Gastrocnemius medialis (tissue), 4 donors: ENCODE results near the gene SLITRK3.

Experiments used
- POLR2A ChIP-seq, 2 donors: fragments of 450-650 bp; IDR thresholded peaks; one replicate each; pipeline ENCODE4 v1.6.1; 2017; ENCODE audit warnings: antibody characterized with exemption in 2 of 2, mild to moderate bottlenecking in 2 of 2, moderate library complexity in 2 of 2
- TF ChIP-seq, protein P1 (sequence below), 5 experiments: fragments of 450-650 bp in 3 of 5; fragments of 200-600 bp in 2 of 5; sonication (generic) in 2 of 5; IDR thresholded peaks in 4 of 5; conservative IDR thresholded peaks in 1 of 5; 1 replicate in 4 of 5; 2 replicates in 1 of 5; pipeline ENCODE4 v1.5.1; 2016 to 2019; ENCODE audit warnings: antibody characterized with exemption in 5 of 5, mild to moderate bottlenecking in 3 of 5, moderate library complexity in 3 of 5

DNA sequence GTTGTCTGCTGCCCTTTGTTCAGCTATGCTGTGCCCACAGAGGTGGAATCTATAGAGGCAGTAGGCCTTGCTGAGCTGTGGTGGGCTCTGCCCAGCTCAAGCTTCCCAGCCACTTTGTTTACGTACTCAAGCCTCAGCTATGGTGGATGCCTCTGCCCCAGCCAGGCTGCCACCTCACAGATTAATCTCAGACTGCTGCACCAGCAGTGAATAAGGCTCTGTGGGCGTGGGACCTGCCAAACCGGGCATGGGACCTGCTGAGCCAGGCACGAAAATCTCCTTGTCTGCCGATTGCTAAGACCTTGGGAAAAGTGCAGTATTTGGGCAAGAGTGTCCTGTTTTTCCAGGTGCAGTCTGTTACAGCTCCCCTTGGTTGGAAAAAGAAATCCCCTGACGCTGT, 26.8 kb downstream of the SLITRK3 start:
- no peak for TF ChIP-seq POLR2A (IDR thresholded peaks at IDR 0.05)
- TF ChIP-seq, protein P1, sequence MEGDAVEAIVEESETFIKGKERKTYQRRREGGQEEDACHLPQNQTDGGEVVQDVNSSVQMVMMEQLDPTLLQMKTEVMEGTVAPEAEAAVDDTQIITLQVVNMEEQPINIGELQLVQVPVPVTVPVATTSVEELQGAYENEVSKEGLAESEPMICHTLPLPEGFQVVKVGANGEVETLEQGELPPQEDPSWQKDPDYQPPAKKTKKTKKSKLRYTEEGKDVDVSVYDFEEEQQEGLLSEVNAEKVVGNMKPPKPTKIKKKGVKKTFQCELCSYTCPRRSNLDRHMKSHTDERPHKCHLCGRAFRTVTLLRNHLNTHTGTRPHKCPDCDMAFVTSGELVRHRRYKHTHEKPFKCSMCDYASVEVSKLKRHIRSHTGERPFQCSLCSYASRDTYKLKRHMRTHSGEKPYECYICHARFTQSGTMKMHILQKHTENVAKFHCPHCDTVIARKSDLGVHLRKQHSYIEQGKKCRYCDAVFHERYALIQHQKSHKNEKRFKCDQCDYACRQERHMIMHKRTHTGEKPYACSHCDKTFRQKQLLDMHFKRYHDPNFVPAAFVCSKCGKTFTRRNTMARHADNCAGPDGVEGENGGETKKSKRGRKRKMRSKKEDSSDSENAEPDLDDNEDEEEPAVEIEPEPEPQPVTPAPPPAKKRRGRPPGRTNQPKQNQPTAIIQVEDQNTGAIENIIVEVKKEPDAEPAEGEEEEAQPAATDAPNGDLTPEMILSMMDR (IDR thresholded peaks at IDR 0.05 in 4 of 5, conservative IDR thresholded peaks at IDR 0.05 in 1 of 5), result no peak
